Cortex of kidney (tissue), 1 donor: Measurements from ENCODE around the gene SULT1A3.
"Not testable (repeated sequence)": the region's sequence is repeated elsewhere in the genome, so short reads cannot be mapped to it uniquely, and the experiment has no call there.

Experiments
- DNase-seq: peaks from one replicate; lab custom pipeline; 2025; lab: John Stamatoyannopoulos, UW

SULT1A3 gene

GRCh38 chr16:30186782-30187555, 12.1 kb upstream of the SULT1A3 start:
- no peak for DNase-seq

GRCh38 chr16:30187556-30187865, 11.5 kb upstream of the SULT1A3 start:
- no peak for DNase-seq

- DNase-seq, result no peak
These were observed 11.0 kb upstream of the SULT1A3 start for GRCh38 chr16:30187971-30188561.

GRCh38 chr16:30191158-30191557, 7.9 kb upstream of the SULT1A3 start:
- DNase-seq, result not testable (repeated sequence)

- not testable (repeated sequence) for DNase-seq
These were observed 6.0 kb upstream of the SULT1A3 start for GRCh38 chr16:30193098-30193497.

- DNase-seq, result not testable (repeated sequence)
These were observed 5.4 kb upstream of the SULT1A3 start, which contains the start of the genes BOLA2B and SLX1A for GRCh38 chr16:30193615-30194014. TSS of gene BOLA2B (minus strand) at chr16:30193666. CDS start at chr16:30193595, 71 bp downstream. TSS of gene SLX1A (plus strand) at chr16:30193875. CDS start at chr16:30194085, 210 bp downstream.

- not testable (repeated sequence) for DNase-seq
These were observed 4.7 kb upstream of the SULT1A3 start for GRCh38 chr16:30194172-30194925.

- DNase-seq, result not testable (repeated sequence)
These were observed 2.1 kb upstream of the SULT1A3 start for GRCh38 chr16:30197001-30197400.

GRCh38 chr16:30199608-30200343, 721 bp downstream of the SULT1A3 start:
- not testable (repeated sequence) for DNase-seq

GRCh38 chr16:30205541-30206236, 6.6 kb downstream of the SULT1A3 start:
- DNase-seq, result not testable (repeated sequence)

- not testable (repeated sequence) for DNase-seq
These were observed 7.2 kb downstream of the SULT1A3 start for GRCh38 chr16:30206252-30206651.

GRCh38 chr16:30207063-30207704, 8.1 kb downstream of the SULT1A3 start:
- not testable (repeated sequence) for DNase-seq

- DNase-seq, result not testable (repeated sequence)
These were observed 10.0 kb downstream of the SULT1A3 start for GRCh38 chr16:30209032-30209431.

GRCh38 chr16:30211414-30211813, 12.4 kb downstream of the SULT1A3 start:
- DNase-seq, result not testable (repeated sequence)

GRCh38 chr16:30217082-30217481, 18.0 kb downstream of the SULT1A3 start:
- DNase-seq, result not testable (repeated sequence)

- DNase-seq, result not testable (repeated sequence)
These were observed 49.3 kb downstream of the SULT1A3 start, which contains the start of gene NPIPB13 for GRCh38 chr16:30248379-30248778. TSS of gene NPIPB13 (minus strand) at chr16:30248479. CDS start at chr16:30245573, 2,906 bp downstream.
